ENCODE data around the gene SSC5D. TPM values are rescaled to one million over a fixed set of nuclear protein-coding genes. Genes with fewer than 3 reads are reported as not detected.
A peak's percentile ranks its signal among the peaks of the same experiment; 100 is the strongest.

The SSC5D gene
- total RNA-seq, 1 donor from 2014 or later, result 1.5 TPM

DNA sequence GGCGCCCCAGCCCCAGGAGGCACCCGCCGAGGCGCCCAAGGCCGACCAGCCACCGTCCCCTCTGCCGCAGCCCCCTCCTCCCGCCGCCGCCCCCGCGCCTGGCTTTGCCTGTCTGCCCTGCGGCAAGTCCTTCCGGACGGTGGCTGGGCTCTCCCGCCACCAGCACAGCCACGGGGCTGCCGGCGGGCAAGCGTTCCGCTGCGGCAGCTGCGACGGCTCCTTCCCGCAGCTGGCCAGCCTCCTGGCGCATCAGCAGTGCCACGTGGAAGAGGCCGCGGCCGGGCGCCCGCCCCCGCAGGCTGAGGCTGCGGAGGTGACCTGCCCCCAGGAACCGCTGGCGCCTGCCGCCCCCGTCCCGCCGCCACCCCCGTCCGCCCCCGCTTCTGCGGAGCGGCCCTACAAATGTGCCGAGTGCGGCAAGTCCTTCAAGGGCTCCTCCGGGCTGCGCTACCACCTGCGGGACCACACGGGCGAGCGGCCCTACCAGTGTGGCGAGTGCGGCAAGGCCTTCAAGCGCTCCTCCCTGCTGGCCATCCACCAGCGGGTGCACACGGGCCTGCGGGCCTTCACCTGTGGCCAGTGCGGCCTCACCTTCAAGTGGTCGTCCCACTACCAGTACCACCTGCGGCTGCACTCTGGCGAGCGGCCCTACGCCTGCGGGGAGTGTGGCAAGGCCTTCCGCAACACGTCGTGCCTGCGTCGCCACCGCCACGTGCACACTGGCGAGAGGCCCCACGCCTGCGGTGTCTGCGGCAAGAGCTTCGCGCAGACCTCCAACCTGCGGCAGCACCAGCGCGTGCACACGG, 5.9 kb upstream of the SSC5D start:
- no peaks in the 10 kb centered on the region for H3K36me3 Mint-ChIP-seq
- TF ChIP-seq, protein P1, sequence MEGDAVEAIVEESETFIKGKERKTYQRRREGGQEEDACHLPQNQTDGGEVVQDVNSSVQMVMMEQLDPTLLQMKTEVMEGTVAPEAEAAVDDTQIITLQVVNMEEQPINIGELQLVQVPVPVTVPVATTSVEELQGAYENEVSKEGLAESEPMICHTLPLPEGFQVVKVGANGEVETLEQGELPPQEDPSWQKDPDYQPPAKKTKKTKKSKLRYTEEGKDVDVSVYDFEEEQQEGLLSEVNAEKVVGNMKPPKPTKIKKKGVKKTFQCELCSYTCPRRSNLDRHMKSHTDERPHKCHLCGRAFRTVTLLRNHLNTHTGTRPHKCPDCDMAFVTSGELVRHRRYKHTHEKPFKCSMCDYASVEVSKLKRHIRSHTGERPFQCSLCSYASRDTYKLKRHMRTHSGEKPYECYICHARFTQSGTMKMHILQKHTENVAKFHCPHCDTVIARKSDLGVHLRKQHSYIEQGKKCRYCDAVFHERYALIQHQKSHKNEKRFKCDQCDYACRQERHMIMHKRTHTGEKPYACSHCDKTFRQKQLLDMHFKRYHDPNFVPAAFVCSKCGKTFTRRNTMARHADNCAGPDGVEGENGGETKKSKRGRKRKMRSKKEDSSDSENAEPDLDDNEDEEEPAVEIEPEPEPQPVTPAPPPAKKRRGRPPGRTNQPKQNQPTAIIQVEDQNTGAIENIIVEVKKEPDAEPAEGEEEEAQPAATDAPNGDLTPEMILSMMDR (conservative IDR thresholded peaks at IDR 0.05), result no peak
- H3K4me1 Mint-ChIP-seq (ENCODE audit: unreplicated experiment), result peaks cover 34% of the 10 kb centered on the region
- no peaks in the 10 kb centered on the region for H3K27me3 Mint-ChIP-seq
- H3K4me3 Mint-ChIP-seq, result no peak overlapping the region
- no peak for DNase-seq (ENCODE audit: extremely low spot score, unreplicated experiment)
- H3K27ac Mint-ChIP-seq, result no peak overlapping the region
- H3K9me3 Mint-ChIP-seq, result no peaks in the 10 kb centered on the region

DNA sequence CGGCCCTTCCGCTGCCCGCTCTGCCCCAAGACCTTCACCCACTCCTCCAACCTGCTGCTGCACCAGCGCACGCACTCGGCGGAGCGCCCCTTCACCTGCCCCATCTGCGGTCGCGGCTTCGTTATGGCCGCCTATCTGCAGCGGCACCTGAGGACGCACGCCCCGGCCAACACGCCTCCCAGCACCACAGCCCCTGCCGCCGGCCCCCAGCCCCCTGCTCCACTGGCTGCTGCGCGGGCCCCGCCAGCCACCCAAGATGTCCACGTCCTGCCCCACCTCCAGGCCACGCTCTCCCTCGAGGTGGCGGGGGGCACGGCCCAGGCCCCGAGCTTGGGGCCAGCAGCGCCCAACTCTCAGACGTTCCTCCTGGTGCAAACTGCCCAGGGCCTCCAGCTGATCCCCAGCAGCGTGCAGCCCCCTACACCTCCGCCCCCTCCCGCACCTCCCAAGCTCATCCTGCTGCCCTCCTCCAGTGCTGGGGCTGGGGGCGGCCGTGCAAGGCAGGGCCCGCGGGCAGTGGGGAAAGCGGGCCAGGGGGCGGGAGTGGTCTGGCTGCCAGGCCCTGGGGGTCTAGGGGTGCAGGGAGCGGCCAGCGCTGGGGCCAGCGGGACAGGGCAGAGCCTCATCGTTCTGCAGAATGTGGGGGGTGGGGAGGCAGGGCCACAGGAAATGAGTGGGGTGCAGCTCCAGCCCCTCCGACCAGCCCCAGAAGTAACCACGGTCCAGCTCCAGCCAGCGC, 5.1 kb upstream of the SSC5D start:
- TF ChIP-seq, protein P1 (conservative IDR thresholded peaks at IDR 0.05), result no peak
- no peak overlapping the region for H3K27ac Mint-ChIP-seq
- H3K4me1 Mint-ChIP-seq (ENCODE audit: unreplicated experiment), result peaks cover 32% of the 10 kb centered on the region
- no peak overlapping the region for H3K4me3 Mint-ChIP-seq
- no peak for DNase-seq (ENCODE audit: extremely low spot score, unreplicated experiment)
- H3K27me3 Mint-ChIP-seq, result no peaks in the 10 kb centered on the region
- H3K9me3 Mint-ChIP-seq, result no peaks in the 10 kb centered on the region
- no peaks in the 10 kb centered on the region for H3K36me3 Mint-ChIP-seq

DNA sequence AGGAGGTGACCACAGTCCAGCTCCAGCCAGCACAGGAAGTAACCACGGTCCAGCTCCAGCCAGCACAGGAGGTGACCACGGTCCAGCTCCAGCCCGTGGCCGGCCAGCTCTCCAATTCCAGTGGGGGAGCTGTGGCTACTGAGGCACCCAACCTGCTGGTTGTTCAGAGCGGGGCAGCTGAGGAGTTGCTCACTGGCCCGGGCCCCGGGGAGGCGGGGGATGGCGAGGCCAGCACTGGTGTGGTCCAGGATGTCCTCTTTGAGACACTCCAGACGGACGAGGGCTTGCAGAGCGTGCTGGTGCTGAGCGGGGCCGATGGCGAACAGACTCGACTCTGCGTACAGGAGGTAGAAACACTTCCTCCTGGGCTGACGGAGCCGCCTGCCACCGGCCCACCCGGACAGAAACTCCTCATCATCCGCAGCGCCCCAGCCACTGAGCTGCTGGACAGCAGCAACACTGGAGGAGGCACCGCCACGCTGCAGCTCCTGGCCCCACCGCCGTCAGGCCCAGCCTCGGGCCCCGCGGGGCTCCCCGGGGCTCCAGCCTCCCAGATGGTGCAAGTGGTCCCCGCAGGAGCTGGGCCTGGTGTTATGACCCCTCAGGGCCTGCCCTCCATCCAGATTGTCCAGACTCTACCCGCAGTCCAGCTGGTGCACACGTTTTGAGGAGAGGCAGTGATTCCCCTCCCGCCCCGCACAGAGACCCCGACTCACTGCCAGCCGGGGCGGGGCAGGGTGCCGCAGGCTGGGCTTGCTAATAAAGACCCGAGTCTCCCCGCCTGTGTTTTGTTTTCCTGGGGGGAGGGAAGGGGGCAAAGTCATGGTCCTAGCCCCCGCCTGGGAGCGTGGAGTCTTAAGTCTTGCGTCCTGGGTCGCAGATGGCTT, 4.3 kb upstream of the SSC5D start:
- no peaks in the 10 kb centered on the region for H3K27me3 Mint-ChIP-seq
- peaks cover 24% of the 10 kb centered on the region for H3K4me1 Mint-ChIP-seq (ENCODE audit: unreplicated experiment)
- TF ChIP-seq, protein P1 (conservative IDR thresholded peaks at IDR 0.05), result no peak
- no peak overlapping the region for H3K27ac Mint-ChIP-seq
- H3K4me3 Mint-ChIP-seq, result peak overlapping the region; percentile 87
- DNase-seq (ENCODE audit: extremely low spot score, unreplicated experiment), result no peak
- no peaks in the 10 kb centered on the region for H3K9me3 Mint-ChIP-seq
- no peaks in the 10 kb centered on the region for H3K36me3 Mint-ChIP-seq

DNA sequence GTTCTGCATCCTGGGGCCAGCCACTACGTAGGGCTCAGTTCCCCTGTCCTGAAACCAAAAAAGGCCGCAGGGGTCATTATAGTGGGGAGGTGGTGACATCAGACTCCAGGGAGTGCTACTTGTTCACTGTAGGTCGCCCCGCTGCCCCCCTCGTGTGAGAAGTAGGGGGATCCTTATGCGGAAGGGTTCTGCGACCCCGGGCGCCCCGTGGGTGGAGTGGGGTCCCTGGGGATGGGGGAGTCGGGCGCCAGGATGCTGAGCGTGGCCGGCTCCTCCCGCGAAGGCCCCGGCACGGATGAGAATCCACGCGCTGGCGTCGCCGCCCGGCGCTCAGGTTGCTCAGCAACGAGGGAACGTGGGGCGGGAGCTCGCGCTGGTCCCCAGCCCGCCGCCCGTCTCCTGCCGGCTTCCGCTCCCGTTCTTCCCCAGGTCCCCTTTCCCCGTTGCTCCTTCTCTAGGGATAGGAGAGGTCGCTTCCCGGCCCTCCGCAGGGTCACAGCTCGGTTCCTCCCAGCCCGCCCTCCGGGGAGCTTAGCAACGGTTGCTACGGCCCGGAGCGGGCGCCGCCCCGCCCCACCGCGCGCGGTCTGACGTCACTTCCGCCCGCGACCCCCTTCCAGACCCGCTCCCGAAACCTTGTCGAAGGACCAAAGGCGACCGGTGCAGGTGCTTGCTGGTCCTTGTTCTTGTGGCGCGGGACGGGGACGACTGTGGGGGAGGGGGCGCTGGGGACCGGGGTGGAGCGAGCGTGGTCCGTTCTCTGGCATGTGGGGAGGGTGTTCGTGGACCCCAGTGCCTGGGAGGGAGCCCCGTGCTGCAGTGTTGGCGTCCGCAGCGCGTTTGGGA, 3.4 kb upstream of the SSC5D start, which contains the start of gene NAT14:
NAT14 (plus strand) TSS at position 596 of the 846 bp plus-strand sequence. CDS start 521 bp downstream, outside the sequence.
- Mint-ChIP-seq H3K9me3 (no peaks in the 10 kb centered on the region), H3K27me3 (no peaks in the 10 kb centered on the region), H3K27ac (peak within 1 kb of the TSS; percentile 86), H3K4me3 (peak within 1 kb of the TSS; percentile 87), H3K4me1 (ENCODE audit: unreplicated experiment) (peaks cover 16% of the 10 kb centered on the region), H3K36me3 (no peaks in the 10 kb centered on the region)
- peak; percentile 88 for DNase-seq (ENCODE audit: extremely low spot score, unreplicated experiment)
- TF ChIP-seq, protein P1 (conservative IDR thresholded peaks at IDR 0.05), result no peak

Data from type B pancreatic cell (in vitro differentiated cells).